IMR-90 (cell line): ENCODE measurements around the gene XKR7. TPM values are rescaled to one million over a fixed set of nuclear protein-coding genes. Genes with fewer than 3 reads are reported as not detected.

Experiments
- ATAC-seq: fragments of 200-7000 bp; cut with Tn5 transposase; 2 replicates; pipeline ENCODE4 v1.9.1; 2020; ENCODE audit warnings: low read depth, mild to moderate bottlenecking, moderate library complexity
- BruUV-seq: library from RNA; stranded (reverse); fragments of 400-500 nt; replicated peaks from 2 replicates; lab custom pipeline; 2021; lab: Mats Ljungman, UMichigan
- CTCF ChIA-PET: fragments of 300-600 bp; formaldehyde crosslinking; extraction: SDS; loops from one replicate; lab custom pipeline; 2021; ENCODE audit warnings: antibody characterized with exemption; lab: Yijun Ruan, JAX
- POLR2A ChIA-PET: fragments of 300-600 bp; sonication (Branson Sonifier 250); formaldehyde crosslinking; loops from one replicate; lab custom pipeline; 2022; ENCODE audit warnings: antibody characterized with exemption; ENCODE audit not compliant: unreplicated experiment; lab: Charles Lee
- DNase-seq: peaks from one replicate; pipeline ENCODE4 v3.0.0; 2013
- H2AFZ ChIP-seq: replicated peaks from 2 replicates; pipeline ENCODE3; 2013; ENCODE audit warnings: low read length, mild to moderate bottlenecking; ENCODE audit not compliant: poor library complexity
- H2AK5ac ChIP-seq: 2 replicates; pipeline ENCODE4 v1.6.1; 2013; ENCODE audit warnings: low read depth, low read length, inconsistent platforms
- H2AK9ac ChIP-seq: replicated peaks from 2 replicates; pipeline ENCODE3; 2013; ENCODE audit warnings: mild to moderate bottlenecking, low read depth, low read length, moderate library complexity; ENCODE audit not compliant: poor library complexity
- H2BK120ac ChIP-seq: 2 replicates; pipeline ENCODE4 v1.6.1; 2013; ENCODE audit warnings: low read depth, low read length, inconsistent platforms
- H2BK15ac ChIP-seq: 3 replicates; pipeline ENCODE4 v1.6.1; 2013; ENCODE audit warnings: low read depth, low read length, inconsistent platforms
- H2BK20ac ChIP-seq: 2 replicates; pipeline ENCODE4 v1.6.1; 2013; ENCODE audit warnings: low read depth, mild to moderate bottlenecking, inconsistent platforms, low read length, moderate library complexity
- H2BK5ac ChIP-seq: 2 replicates; pipeline ENCODE4 v1.6.1; 2013; ENCODE audit warnings: mild to moderate bottlenecking, low read depth, low read length, inconsistent platforms; ENCODE audit not compliant: poor library complexity, severe bottlenecking
- H3K14ac ChIP-seq: replicated peaks from 2 replicates; pipeline ENCODE4 v1.6.1; 2013; ENCODE audit warnings: low read depth, low read length, inconsistent platforms
- H3K18ac ChIP-seq: 2 replicates; pipeline ENCODE4 v1.6.1; 2013; ENCODE audit warnings: low read depth, low read length, control low read depth
- H3K23ac ChIP-seq: 2 replicates; pipeline ENCODE4 v1.6.1; 2013; ENCODE audit warnings: low read depth, low read length, inconsistent platforms
- H3K27ac ChIP-seq: 2 replicates; pipeline ENCODE4 v1.5.1; 2013; ENCODE audit warnings: mild to moderate bottlenecking, control low read depth, low read length; ENCODE audit not compliant: insufficient read depth
- H3K27me3 ChIP-seq: 2 replicates; pipeline ENCODE4 v1.6.1; 2013; ENCODE audit warnings: low read length; ENCODE audit not compliant: control insufficient read depth, insufficient read depth
- H3K36me3 ChIP-seq: 2 replicates; pipeline ENCODE4 v1.6.1; 2013; ENCODE audit warnings: low read length, mixed read lengths; ENCODE audit not compliant: control insufficient read depth, insufficient read depth
- H3K4ac ChIP-seq: 2 replicates; pipeline ENCODE4 v1.6.1; 2013; ENCODE audit warnings: low read depth, low read length, inconsistent platforms
- H3K4me1 ChIP-seq: 2 replicates; pipeline ENCODE4 v1.6.1; 2013; ENCODE audit warnings: low read length, mixed read lengths; ENCODE audit not compliant: control insufficient read depth, insufficient read depth
- H3K4me2 ChIP-seq: 2 replicates; pipeline ENCODE4 v1.6.1; 2013; ENCODE audit warnings: low read depth, mild to moderate bottlenecking, control low read depth, low read length, moderate library complexity
- H3K4me3 ChIP-seq: 2 replicates; pipeline ENCODE4 v1.5.1; 2013; ENCODE audit warnings: low read depth, mild to moderate bottlenecking, control low read depth, low read length, moderate library complexity; ENCODE audit not compliant: insufficient read depth
- H3K56ac ChIP-seq: 2 replicates; pipeline ENCODE4 v1.6.1; 2013; ENCODE audit warnings: low read length, inconsistent platforms; ENCODE audit not compliant: insufficient read depth; ENCODE audit errors: extremely low read depth
- H3K79me1 ChIP-seq, 2 experiments: 2 replicates each; pipeline ENCODE4 v1.6.1; 2013; ENCODE audit warnings: low read length in 2 of 2, inconsistent platforms in 1 of 2, low read depth in 1 of 2
- H3K9ac ChIP-seq: 2 replicates; pipeline ENCODE4 v1.6.1; 2013; ENCODE audit warnings: low read depth, low read length, control low read depth
- H3K9me1 ChIP-seq: 2 replicates; pipeline ENCODE4 v1.6.1; 2013; ENCODE audit warnings: low read length, inconsistent platforms; ENCODE audit not compliant: insufficient read depth
- H3K9me3 ChIP-seq: 2 replicates; pipeline ENCODE4 v1.6.1; 2013; ENCODE audit warnings: low read length; ENCODE audit not compliant: control insufficient read depth, insufficient read depth
- H4K20me1 ChIP-seq: 2 replicates; pipeline ENCODE4 v1.6.1; 2013; ENCODE audit warnings: low read length, inconsistent platforms; ENCODE audit not compliant: insufficient read depth
- H4K5ac ChIP-seq: 2 replicates; pipeline ENCODE4 v1.6.1; 2013; ENCODE audit warnings: mild to moderate bottlenecking, low read depth, low read length, control low read depth
- H4K8ac ChIP-seq, 2 experiments: 2 replicates each; pipeline ENCODE4 v1.6.1; 2013; ENCODE audit warnings: low read depth in 2 of 2, low read length in 2 of 2, control low read depth in 1 of 2, inconsistent platforms in 1 of 2
- H4K91ac ChIP-seq: 2 replicates; pipeline ENCODE4 v1.6.1; 2013; ENCODE audit warnings: low read depth, low read length, inconsistent platforms; ENCODE audit not compliant: insufficient read depth
- FOS ChIP-seq: fragments of 150-350 bp; IDR thresholded peaks from 2 replicates; pipeline ENCODE4 v1.6.1; 2016; ENCODE audit warnings: low read depth, low read length
- MAZ ChIP-seq: IDR thresholded peaks from 2 replicates; pipeline ENCODE4 v1.6.1; 2012; ENCODE audit warnings: low read depth, mild to moderate bottlenecking, low read length, improper control_type of control experiment, moderate library complexity, borderline replicate concordance
- RCOR1 ChIP-seq: IDR thresholded peaks from 2 replicates; pipeline ENCODE4 v1.6.1; 2012; ENCODE audit warnings: mild to moderate bottlenecking, low read length, improper control_type of control experiment; ENCODE audit not compliant: insufficient replicate concordance
- WGBS, 2 experiments: methylation state at CpG; one replicate each; pipeline versions ENCODE4 v1.1.5 to v1.1.7; 2013; ENCODE audit warnings: missing lambda C conversion rate in 2 of 2; ENCODE audit not compliant: insufficient read length in 1 of 2; ENCODE audit errors: extremely low coverage in 2 of 2; 5-methylcytosine and 5-hydroxymethylcytosine counted together
- dilution Hi-C: fragments of 300-500 bp; cut with HindIII; formaldehyde crosslinking; loops from one replicate; pipeline ENCODE4 v1.14.3; 2018; ENCODE audit warnings: low sequenced_read_pairs; ENCODE audit not compliant: unreplicated experiment
- in situ Hi-C: fragments of 300-500 bp; cut with MboI; formaldehyde crosslinking; loops from 3 replicates; pipeline ENCODE4 v1.14.3; 2019; ENCODE audit warnings: low sequenced_read_pairs, inconsistent platforms, mixed read lengths
- intact Hi-C: fragments of 100-400 bp; cut with micrococcal nuclease; formaldehyde crosslinking; loops from 2 replicates; pipeline ENCODE4 v1.10.0; 2022
- polyA plus RNA-seq, 3 experiments: library from polyadenylated mRNA; depleted of rRNA; stranded (reverse); fragments of >200 nt; gene quantifications; 2 replicates each; pipeline ENCODE4 v1.2.3, GENCODE V29; 2012; ENCODE audit warnings: low replicate concordance in 1 of 3
- total RNA-seq: library from RNA; depleted of rRNA; stranded (reverse); fragments of >200 nt; gene quantifications from 2 replicates; pipeline ENCODE4 v1.2.3, GENCODE V29; 2012
- TF ChIP-seq, protein P1 (sequence below): fragments of 150-350 bp; IDR thresholded peaks from 2 replicates; pipeline ENCODE4 v1.6.1; 2016; ENCODE audit warnings: low read depth, mild to moderate bottlenecking, low read length, moderate library complexity, borderline replicate concordance

XKR7 gene
- total and polyA plus RNA-seq, 2 of the 4 experiments (the other 2 are of a cell fraction) = not detected

DNA sequence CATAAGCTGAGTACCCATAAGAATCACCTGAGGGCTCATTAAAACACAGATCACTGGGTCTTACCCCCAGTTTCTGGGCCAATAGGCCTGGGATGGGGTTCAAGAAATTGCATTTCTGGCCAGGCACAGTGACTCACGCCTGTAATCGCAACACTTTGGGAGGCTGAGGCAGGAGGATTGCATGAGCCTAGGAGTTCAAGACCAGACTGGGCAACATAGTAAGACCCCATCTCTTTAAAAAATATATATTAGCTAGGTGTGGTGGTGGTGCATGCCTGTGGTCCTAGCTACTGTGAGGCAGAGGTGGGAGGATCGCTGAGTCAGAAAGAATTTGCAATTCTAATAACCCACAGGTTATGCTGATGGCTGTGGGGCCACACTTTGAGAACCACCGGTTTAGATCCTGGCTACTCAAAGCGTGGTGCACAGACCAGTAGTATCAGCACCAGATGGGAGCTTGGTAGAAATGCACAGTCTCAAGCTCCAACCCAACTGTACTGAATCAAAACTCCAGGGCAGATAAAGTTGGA is 44.3 kb downstream of the XKR7 start:
- CTCF ChIA-PET = interaction anchor here (1.4 kb wide), 1 partner anchor 19 kb away, joined by 3 read pairs; no protein-coding TSS in a partner anchor
- in situ Hi-C loops = no loop called here

More for the DNA sequence above, 44.3 kb downstream of the XKR7 start:
- intact Hi-C loops = no loop called here
- no CpG with 5 or more reads among the region's 5 CpGs for WGBS, 2 experiments
- Histone ChIP-seq H3K27me3 (peaks cover 53% of the 10 kb centered on the region), H4K91ac (no peak overlapping the region), H2AK9ac (no peak overlapping the region), H4K5ac (no peak overlapping the region), H3K4me1 (no peaks in the 10 kb centered on the region), H3K79me1 (no peaks in the 10 kb centered on the region), H2BK15ac (no peak overlapping the region), H2BK5ac (no peak overlapping the region), H3K36me3 (no peaks in the 10 kb centered on the region), H4K20me1 (no peaks in the 10 kb centered on the region), H4K8ac (no peak overlapping the region), H3K18ac (no peak overlapping the region), H3K9ac (no peak overlapping the region), H3K23ac (no peak overlapping the region), H3K27ac (no peak overlapping the region), H3K4ac (no peak overlapping the region), H2BK20ac (no peak overlapping the region), H3K4me3 (no peak overlapping the region), H2BK120ac (no peak overlapping the region), H2AK5ac (no peak overlapping the region), H3K9me1 (no peaks in the 10 kb centered on the region), H3K56ac (no peak overlapping the region), H3K4me2 (no peak overlapping the region), H2AFZ (no peak overlapping the region), H3K9me3 (no peaks in the 10 kb centered on the region), H3K14ac (no peak overlapping the region)
- POLR2A ChIA-PET = no interaction called here
- no TSS peak for BruUV-seq
- no peak for DNase-seq
- dilution Hi-C loops = no loop called here
- TF ChIP-seq MAZ (no peak), FOS (no peak), RCOR1 (no peak)
- TF ChIP-seq, protein P1, sequence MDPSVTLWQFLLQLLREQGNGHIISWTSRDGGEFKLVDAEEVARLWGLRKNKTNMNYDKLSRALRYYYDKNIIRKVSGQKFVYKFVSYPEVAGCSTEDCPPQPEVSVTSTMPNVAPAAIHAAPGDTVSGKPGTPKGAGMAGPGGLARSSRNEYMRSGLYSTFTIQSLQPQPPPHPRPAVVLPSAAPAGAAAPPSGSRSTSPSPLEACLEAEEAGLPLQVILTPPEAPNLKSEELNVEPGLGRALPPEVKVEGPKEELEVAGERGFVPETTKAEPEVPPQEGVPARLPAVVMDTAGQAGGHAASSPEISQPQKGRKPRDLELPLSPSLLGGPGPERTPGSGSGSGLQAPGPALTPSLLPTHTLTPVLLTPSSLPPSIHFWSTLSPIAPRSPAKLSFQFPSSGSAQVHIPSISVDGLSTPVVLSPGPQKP = no peak
- ATAC-seq = no peak
